A204.1 (cell line): Measurements from ENCODE around the gene KCTD20.

Experiments used
- FAIRE-seq: peaks from 2 replicates; lab custom pipeline; 2012; peaks lifted over from hg19 to GRCh38; lab: Jason Lieb, UNC

Gene KCTD20

DNA sequence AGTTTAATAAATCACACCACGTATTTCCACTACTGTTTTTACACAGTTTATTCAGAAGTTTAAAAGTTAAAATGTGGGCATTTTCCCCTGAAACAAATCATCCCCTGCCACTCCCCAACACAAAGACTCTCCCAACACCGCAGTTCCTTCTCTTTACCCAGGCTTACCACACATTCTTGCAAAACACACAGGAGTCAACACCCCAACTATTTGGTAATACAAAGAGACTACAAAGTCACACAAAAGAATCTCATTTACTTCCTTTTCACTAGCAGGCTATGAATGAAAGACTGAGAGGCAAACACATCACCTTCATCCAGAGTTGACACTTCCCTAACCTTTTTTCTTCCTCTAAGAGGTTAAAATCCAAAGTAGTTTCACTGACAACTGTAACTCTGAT lies 51.1 kb downstream of the KCTD20 start:
- no peak for FAIRE-seq

DNA sequence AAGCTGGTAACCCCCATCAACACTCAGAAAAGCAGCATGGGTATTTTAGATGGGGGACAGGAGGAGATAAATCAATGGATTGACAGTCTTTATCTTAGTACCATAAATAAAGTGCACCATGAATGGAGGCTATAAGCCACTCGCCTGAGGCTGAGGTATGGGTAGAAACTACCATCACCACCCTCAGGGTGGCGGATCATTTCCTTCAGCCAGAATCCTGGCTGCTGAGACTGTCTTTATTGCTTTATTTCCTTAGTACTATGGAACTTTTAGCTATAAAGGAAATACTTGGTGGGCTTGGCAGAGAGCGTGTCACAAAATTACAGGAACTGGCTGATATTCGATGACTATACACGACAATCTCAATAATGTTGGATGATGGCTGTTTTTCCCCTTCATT lies 52.3 kb downstream of the KCTD20 start:
- no peak for FAIRE-seq

DNA sequence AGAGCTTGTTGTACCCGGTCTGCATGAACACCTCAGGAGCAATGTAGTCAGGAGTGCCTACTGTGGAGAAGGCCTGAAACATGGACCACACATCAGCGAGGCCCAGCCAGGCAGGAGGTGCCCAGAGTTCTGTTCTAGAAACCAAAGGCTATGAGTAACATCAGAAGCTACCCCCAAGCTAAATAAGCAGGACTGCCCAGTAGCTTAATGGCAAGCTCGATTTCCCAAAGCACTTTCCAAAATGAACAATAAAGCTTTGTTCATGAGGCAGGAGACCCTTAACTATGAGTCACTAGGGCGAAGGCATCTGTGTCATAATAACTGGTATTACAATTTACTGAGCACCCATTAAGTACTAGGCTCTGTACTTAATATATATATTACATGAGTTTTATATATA lies 57.1 kb downstream of the KCTD20 start:
- FAIRE-seq = no peak

DNA sequence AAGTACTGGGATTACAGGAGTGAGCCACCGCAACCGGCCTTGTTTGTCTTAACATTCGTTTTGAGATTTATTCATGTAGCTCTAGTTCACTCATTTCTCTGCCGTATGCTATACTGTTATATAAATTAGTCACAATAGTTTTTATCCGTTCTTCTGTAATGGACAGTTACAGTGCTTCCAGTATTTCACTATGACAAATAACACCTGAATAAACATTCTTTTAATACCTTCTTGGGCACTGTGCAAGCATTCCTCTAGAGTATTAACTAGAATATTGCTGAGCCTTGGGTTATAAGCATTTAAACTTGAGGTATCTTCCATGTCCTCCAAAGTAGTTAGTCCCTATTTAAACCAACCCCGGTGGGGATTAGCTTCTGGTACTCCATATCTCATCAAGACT lies 58.9 kb downstream of the KCTD20 start:
- no peak for FAIRE-seq

DNA sequence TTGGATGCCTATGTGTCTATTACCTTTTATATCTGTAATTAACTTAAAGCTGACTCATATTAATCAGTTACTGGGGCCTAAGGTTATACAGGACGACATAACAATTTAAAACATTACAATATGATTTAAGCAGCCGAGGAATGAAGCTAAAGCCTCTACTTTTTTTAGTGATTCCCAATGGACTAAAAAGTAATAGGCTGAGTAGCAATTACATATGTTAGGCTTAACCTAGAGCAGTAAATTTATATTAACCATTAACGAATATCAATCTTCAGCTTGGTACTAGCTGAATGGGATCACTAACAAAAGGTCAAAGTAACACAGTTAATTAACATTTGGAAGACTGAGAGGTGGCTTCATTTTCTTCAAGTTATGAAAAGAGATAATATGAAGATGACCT lies 61.4 kb downstream of the KCTD20 start:
- no peak for FAIRE-seq

DNA sequence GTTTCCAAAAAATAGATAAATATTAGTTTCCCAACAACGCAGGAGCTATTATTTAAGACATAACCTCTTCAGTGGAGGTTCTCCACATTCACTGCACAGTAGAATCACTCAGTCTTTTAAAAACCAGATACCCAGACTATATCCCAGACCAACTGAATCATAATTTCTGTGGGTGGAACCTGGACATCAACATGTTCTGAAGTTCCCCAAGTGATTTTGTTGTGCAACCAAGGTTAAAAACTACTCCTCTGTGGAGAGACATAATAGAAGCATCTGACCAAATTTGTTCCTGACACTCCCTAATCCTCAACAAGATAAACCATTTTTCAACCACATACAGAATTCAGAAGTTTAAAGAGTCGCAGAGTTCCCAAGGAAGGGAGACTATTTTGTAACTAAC lies 62.2 kb downstream of the KCTD20 start:
- no peak for FAIRE-seq

DNA sequence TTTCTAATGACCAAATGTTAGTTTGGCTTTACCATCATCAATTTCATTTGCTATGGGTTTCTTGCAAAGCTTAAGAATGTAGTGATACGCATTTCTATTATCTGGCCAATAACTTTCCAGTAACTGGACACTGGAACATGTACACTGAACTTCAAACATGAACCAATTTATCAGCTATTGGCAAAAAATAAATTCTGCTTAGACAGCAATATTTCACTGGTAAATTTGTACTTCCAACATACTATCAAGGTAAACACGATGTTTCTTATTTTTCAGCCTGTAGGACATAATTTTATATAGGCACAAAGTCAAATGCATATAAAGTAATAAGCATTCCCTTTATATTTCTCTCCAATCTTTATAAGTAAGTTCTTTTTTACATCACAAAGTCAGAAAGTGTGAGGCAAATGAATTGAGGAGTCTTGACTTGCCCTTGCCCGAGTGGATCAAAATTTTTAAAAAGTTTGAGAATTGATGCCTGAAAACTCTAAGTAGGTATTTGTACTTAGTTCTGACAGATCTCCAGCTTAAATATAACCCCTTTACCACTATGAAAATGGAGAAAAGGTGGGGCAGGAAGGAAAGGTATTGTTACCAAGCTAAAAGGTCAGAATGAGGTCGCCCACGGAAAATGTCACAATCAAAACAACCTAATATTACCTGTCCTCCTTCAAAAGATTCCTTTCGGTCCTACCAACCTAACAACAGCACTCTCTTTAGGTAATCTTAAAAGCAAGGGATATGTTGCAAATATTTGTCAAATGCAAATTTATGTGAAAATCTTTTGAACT lies 63.1 kb downstream of the KCTD20 start:
- FAIRE-seq = no peak

DNA sequence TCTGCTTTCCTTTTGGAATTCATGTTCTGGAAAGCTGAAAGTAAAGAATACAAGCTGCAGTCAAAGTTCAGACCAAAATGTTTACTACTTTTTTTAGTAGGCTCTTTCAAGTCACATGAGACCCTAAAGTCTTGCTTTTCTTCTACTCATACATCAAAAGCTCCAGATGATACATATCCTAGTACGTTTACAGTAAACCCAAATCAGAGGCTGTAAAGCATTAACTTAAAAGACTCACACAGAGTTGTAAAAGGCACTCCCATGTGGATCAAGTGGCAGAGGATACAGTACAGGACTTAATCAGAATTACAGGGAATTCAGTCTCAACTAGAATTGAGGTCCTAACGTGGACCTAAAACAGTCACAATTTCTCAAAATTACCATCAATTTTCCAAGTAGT lies 63.8 kb downstream of the KCTD20 start:
- FAIRE-seq = no peak

DNA sequence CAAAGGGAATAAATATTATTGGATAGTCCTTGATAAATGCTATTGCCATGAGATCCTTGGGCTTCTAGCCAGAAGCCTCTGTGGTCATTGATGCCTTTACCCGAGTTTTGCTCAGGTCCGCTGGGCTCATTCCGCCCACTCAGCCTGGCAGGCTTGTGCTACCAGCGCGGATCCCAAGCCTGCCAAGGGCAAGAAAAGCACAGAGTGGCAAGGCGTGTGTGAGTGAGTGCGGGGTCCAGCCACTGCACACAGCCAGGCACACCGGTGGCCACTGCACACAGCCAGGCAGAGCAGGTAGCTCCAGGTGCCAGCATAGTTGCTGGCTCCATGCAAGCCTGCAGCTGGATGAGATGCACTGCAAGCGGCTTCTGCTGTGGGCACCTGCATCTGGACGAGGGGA lies 65.7 kb downstream of the KCTD20 start:
- no peak for FAIRE-seq

DNA sequence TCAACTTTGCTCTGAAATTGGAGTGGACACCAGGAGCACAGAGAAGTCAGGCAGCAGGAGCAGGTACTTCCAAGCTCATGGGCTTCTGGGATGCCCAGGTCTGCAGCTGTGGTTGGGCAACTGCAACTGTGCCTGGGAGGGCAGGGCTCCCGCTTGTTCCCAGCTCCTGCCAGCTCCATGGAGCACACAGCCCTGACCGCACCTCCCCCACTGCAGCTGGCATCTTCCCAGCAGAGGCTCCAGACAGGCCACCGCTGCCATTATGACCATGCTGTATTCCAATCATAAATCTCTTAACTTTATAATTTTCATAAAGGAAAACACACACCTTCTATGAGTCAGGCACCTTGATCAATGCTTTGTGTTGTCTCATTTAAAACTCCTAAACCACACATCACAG lies 67.6 kb downstream of the KCTD20 start:
- FAIRE-seq = no peak

DNA sequence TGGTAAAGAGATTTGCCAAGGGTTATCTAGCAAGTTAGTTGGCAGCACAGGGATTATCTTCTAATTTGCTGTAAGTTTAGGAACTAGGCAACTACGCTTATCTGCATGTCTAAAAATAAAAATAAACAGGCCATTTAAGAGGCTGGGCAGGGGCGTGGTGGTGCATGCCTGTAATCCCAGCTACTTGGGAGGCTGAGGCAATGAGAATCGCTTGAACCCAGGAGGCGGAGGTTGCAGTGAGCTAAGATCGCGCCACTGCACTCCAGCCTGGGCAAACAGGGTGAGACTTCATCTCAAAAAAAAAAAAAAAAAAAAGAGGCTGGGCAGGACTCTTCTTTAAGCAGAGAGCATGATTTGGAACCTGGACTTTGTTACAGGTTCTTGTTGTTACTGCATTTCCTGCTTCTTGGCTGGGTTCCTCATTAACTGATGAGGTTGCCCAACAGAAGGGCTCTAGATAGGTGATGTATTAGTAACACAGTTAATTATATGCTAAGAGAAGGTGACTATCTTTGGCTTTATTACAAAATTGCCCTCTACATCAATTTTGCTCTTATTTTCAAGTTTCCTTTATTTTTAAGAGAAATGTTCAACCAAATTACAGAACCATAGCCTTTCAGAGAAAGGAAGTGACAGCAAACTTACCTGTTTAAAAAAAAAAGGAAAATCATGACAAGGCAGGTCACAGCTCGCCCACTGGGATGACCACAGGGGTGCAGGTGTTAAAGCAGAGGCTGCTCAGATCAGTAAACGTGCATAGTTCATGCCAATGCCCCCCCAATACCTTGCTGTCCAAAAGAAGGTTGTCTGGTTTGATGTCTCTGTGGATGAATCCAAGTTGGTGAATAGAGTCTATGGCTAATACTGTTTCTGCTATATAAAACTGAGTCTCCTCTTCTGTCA lies 72.0 kb downstream of the KCTD20 start:
- no peak for FAIRE-seq

DNA sequence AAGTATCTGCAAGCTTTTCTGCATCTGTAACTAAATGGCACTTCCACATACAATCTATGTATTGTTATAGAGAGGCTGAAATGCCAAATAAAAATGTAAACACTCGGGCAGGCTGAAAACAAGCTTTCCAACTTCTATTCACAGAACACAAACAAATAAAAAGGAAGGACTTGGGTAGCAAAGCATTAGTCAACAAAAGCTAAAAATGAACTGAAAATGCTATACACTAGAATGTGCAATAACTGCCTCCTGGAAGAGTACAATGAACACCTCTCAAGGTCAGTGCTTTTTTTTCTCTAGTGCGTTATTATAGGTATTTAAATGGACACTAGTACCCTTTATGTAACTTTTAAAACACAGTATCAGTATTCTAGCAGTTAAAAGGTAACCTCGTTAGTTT lies 73.0 kb downstream of the KCTD20 start:
- no peak for FAIRE-seq

DNA sequence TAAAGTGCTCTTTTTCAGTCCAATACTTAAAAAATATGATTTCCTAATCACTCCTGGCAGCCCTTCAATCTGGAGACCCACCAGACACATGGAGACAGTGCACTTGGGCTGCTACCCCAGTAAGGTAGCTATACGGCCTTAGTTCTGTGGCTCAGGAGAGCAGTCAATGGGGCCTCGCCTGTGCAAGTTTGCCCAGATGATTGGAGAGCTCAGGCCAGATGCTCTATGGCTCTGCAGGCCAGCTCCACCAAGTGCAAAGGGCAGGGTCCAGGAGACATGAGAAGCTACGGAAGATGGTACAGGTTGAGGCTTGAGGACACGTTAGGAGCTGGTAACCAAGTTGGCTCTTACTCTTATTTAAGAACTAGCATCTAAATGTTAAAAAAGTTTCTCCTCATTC lies 73.8 kb downstream of the KCTD20 start:
- FAIRE-seq = no peak

DNA sequence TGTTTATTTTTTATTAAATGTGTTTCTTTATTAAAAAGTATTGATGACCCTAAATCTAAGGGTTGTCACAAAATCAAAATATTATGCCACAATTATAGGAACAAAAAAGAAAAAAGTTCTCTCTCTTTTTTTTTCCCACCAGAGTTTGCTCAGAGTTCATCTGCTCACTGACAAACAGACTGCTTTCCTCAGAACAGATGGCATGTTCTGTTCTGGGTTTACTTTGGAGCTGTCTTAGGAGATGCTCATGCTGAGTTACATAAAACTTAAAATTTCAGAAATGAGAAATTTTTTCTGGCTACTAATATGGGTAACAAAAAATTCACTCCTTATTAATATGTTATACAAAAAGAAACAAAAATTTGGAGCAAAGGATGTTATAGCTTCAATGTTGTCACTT lies 74.2 kb downstream of the KCTD20 start:
- FAIRE-seq = no peak

DNA sequence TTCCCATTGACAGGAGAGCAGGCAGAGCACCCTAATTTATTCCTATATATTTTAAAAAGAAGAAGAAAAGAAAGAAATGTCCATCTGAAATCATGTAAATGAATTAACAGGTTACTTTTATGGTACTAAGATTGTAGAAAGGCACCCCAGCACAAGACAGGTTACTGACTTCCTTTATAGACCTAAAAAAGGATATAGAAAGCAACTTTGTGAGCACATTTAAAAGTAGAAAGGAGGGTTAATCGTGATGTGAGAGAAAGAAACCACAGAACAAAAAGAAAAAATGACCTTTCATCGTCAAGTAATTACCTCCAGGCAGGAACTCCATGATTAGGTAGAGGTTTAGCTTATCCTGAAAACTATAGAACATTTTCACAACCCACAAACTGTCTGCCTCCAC lies 74.6 kb downstream of the KCTD20 start:
- no peak for FAIRE-seq

DNA sequence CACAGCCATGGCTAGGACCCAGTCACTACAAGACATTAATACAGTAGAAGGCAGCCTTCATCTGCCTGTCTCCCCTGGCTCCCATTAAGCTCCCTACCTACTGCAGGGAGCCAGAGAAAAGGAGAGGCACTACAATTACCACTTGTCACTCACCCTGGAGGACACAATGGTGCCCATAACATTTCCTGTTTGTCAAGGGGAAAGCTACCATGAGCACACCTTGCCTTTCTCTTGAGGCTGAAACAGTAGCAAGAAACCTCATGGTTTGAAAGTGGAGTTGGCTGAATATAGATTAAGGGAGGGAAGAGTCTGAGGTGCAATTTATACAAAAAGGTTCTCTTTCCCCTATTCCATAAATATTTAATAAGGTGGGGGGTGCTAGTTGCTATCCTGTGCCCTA lies 76.6 kb downstream of the KCTD20 start:
- FAIRE-seq = no peak

DNA sequence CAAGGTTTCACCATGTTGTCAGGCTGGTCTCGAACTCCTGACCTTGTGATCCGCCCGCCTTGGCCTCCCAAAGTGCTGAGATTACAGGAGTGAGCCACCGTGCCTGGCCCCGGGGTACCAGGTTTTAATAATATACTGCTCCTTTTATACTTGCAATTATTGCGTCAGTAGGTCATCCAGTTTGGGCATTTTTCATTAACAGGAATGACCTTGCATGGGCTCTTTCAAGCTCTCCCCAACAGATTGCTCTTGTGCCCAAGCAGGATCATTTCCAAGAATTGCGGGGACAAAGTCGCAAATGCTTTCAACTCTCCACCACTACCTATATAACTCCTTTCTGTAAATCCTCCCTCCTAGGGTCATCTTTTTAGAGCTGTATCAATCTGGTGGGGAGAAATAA lies 80.7 kb downstream of the KCTD20 start:
- no peak for FAIRE-seq

DNA sequence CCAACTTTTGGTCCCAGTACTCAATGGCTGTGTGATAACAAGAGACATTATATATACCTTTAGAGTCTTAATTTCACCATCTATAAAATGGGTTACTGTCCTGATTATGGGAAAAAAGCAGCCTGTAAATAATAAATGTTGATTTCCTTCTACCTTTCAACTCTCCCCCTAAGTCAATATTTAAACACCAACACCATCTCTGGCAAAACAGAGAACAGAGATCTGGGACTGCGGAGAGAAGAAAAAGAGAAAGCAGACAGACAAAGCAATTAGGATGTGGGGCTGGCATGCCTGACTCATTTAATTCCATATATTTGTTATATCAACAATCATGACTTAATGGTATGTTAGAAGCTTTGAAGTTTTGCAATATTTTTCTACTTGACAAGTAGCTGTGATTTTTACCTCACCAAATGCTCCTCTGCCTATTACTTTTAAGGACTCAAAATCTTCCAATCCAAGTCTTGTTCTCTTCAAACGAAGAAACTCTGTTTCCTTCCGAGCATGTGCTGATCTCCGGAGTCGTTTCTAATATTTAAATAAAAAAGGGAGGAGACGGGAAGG lies 81.2 kb downstream of the KCTD20 start:
- FAIRE-seq = no peak

DNA sequence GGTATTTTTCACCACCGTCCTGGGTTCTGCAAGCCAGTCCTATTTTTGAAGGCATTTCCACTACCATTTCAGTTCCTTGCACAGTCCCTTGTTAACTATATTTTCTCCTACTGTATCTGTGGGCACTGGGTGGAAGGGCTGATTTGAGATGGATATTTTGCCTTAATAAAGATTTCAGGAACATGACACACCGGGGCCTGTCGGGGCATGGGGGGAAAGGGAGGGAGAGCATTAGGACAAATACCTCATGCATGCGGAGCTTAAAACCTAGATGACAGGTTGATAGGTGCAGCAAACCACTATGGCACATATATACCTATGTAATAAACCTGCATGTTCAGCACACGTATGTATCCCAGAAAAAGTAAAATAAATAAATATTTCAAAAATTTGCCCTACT lies 82.1 kb downstream of the KCTD20 start:
- no peak for FAIRE-seq

DNA sequence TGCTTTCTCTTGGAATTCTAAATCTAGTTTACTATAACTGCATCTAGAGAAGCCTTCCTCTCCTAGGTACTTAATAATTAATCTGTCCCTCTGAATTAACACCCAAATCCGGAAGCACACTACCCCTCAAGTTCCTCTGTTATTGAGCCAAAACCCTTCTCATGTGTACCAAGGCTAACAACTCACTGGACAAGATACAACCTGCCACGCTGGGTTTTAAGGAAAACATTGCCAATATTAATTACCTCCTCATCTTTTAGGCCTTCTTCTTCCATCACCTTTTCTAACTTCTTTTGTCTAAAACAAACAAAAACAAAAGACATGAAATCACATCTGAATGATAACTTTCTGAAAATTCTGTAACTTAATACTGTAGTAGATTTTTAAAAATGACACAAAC lies 82.5 kb downstream of the KCTD20 start:
- FAIRE-seq = no peak

DNA sequence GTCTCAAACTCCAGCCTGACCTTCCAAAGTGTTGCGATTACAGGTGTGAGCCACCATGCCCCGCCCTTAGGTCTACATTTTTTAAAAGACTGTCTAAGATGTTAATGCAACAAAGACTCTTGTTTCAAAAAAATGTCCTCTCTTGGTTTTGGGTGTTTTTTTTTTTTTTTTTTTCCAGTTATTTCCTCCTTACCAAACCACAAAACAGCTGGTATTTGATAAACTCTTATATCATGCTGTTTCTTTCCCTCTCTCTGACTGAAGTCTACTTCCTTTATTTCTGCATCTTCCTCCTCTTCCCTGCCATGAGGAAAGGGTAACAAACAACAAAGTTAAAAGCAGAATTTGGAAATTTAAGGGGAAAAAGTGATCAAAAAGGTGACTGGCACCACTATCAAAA lies 83.3 kb downstream of the KCTD20 start:
- FAIRE-seq = no peak

DNA sequence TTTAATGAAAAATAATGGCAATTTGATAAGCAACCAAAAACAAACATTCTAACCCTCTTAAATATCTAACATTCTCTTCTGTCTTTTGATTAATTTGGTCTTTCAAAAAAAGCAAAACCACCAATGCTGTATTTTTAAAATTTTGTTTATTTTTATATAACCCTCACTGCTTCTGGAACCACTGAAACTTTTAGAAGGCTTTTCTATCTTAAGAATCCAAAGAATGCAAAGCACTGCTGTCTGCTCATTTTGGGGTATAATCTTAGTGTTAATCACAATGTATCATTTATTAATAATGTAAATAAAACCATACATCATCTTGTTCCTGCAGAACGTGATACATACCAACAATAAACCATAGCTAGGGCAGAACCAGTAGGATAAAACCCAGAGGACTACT lies 90.5 kb downstream of the KCTD20 start:
- FAIRE-seq = no peak

DNA sequence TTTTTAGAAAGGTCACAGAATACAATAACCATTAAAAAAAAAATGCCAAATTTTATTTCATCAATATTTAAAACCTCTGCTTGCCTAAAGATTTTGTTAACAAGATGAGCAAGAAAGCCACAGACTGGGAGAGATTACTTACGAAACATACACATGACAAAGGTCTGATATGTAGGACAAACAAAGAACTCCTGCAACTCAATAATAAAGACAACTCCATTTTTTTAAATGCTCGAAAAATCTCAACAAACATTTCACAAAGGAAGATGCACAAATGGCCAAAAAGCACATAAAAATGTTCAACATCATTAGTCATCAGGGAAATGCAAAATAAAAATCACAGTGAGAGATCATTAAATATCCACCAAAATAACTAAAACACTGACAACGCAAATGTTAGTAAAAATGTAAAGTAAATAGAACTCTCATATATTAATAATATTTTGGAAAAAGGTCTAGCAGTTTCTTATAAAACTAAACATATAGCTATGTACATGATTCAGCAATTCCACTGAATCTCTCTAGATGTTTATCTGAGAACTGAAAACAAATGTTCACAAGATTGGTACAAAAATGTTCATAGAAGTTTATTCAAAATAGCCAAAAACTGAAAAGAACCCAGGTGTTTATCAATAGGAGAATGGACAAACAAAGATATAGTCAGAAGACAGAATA lies 94.2 kb downstream of the KCTD20 start:
- FAIRE-seq = no peak
